Keratinocyte (primary cell): ENCODE results near the gene KCNA3. TPM values are rescaled to one million over a fixed set of nuclear protein-coding genes. Genes with fewer than 3 reads are reported as not detected.

ENCODE experiments used
- DNase-seq: peaks from one replicate; pipeline ENCODE4 v3.0.0-alpha.2; 2011; ENCODE audit warnings: low read depth, missing footprints, low spot score
- FAIRE-seq: peaks from 2 replicates; lab custom pipeline; 2011; peaks lifted over from hg19 to GRCh38; lab: Jason Lieb, UNC
- H2AFZ ChIP-seq: 2 replicates; pipeline ENCODE4 v1.6.0; 2012; ENCODE audit warnings: low read length, control low read depth, inconsistent platforms; ENCODE audit not compliant: control insufficient read depth
- H3K27ac ChIP-seq: 2 replicates; pipeline ENCODE4 v1.5.1; 2011; ENCODE audit warnings: low read length; ENCODE audit not compliant: control insufficient read depth, insufficient read depth
- H3K27me3 ChIP-seq: 3 replicates; pipeline ENCODE4 v1.6.0; 2011; ENCODE audit warnings: low read length; ENCODE audit not compliant: control insufficient read depth, insufficient read depth; ENCODE audit errors: extremely low read depth
- H3K36me3 ChIP-seq, 2 experiments: 2 replicates in 1 of 2; 3 replicates in 1 of 2; pipeline ENCODE4 v1.5.1; 2011; ENCODE audit warnings: low read length in 2 of 2, mild to moderate bottlenecking in 1 of 2; ENCODE audit not compliant: control insufficient read depth in 2 of 2, insufficient read depth in 2 of 2; ENCODE audit errors: extremely low read depth in 1 of 2
- H3K4me1 ChIP-seq: 3 replicates; pipeline ENCODE4 v1.5.1; 2011; ENCODE audit warnings: low read length; ENCODE audit not compliant: control insufficient read depth, insufficient read depth; ENCODE audit errors: extremely low read depth
- H3K4me2 ChIP-seq: 3 replicates; pipeline ENCODE4 v1.6.0; 2011; ENCODE audit warnings: low read depth, low read length; ENCODE audit not compliant: control insufficient read depth, insufficient read depth; ENCODE audit errors: extremely low read depth
- H3K4me3 ChIP-seq, 3 experiments: fragments of 200-600 bp in 1 of 3; sonication (generic) in 1 of 3; 2 replicates in 2 of 3; 3 replicates in 1 of 3; pipeline ENCODE4 v1.5.1; 2011 to 2016; ENCODE audit warnings: low read length in 3 of 3, mild to moderate bottlenecking in 3 of 3, control low read depth in 2 of 3, inconsistent platforms in 1 of 3, low read depth in 1 of 3, mixed read lengths in 1 of 3, mixed run types in 1 of 3, moderate library complexity in 1 of 3; ENCODE audit not compliant: control insufficient read depth in 2 of 3, insufficient read depth in 2 of 3; ENCODE audit errors: extremely low read depth in 1 of 3
- H3K79me2 ChIP-seq: 2 replicates; pipeline ENCODE4 v1.6.0; 2012; ENCODE audit warnings: low read length; ENCODE audit not compliant: control insufficient read depth, insufficient read depth
- H3K9ac ChIP-seq: 3 replicates; pipeline ENCODE4 v1.6.0; 2011; ENCODE audit warnings: low read length; ENCODE audit not compliant: control insufficient read depth, insufficient read depth; ENCODE audit errors: extremely low read depth
- H3K9me1 ChIP-seq: 3 replicates; pipeline ENCODE4 v1.6.0; 2011; ENCODE audit warnings: low read length; ENCODE audit not compliant: control insufficient read depth, insufficient read depth; ENCODE audit errors: extremely low read depth
- H3K9me3 ChIP-seq: 2 replicates; pipeline ENCODE4 v1.5.1; 2012; ENCODE audit warnings: low read depth, low read length; ENCODE audit not compliant: control insufficient read depth
- H4K20me1 ChIP-seq: 3 replicates; pipeline ENCODE4 v1.6.0; 2011; ENCODE audit warnings: low read length; ENCODE audit not compliant: control insufficient read depth, insufficient read depth; ENCODE audit errors: extremely low read depth
- CTCF ChIP-seq, 3 experiments: IDR thresholded peaks in 1 of 3; conservative IDR thresholded peaks in 1 of 3; optimal IDR thresholded peaks in 1 of 3; 2 replicates in 2 of 3; 3 replicates in 1 of 3; pipeline versions ENCODE3 to v1.5.1; 2011; ENCODE audit warnings: low read length in 3 of 3, mild to moderate bottlenecking in 3 of 3, moderate library complexity in 2 of 3, control low read depth in 1 of 3, inconsistent platforms in 1 of 3; ENCODE audit not compliant: insufficient read depth in 2 of 3; ENCODE audit errors: extremely low read depth in 1 of 3
- EZH2 ChIP-seq: IDR thresholded peaks from one replicate; pipeline ENCODE4 v1.6.1; 2012; ENCODE audit warnings: inconsistent platforms, mild to moderate bottlenecking, low read length, moderate library complexity
- dilution Hi-C: fragments of 300-500 bp; cut with MboI; formaldehyde crosslinking; loops from one replicate; pipeline ENCODE4 v1.7.0; 2020; ENCODE audit warnings: low sequenced_read_pairs; ENCODE audit not compliant: extremely low pct_ligation_motif_present
- polyA plus RNA-seq, 5 experiments: library from polyadenylated mRNA; depleted of rRNA in 3 of 5; stranded (reverse) in 3 of 5; stranded (forward) in 1 of 5; unstranded in 1 of 5; fragments of >200 nt; gene quantifications; 1 replicate in 1 of 5; 2 replicates in 3 of 5; 3 replicates in 1 of 5; pipeline versions ENCODE4 v1.2.1 to v1.2.3, GENCODE V29; 2011 to 2012; ENCODE audit warnings: missing spikeins in 2 of 5, low read depth in 1 of 5, low replicate concordance in 1 of 5

Gene KCNA3
- polyA plus RNA-seq, 1 donor (not counting 4 experiments of a cell fraction or from before 2014, with no cell fraction given): not detected

DNA sequence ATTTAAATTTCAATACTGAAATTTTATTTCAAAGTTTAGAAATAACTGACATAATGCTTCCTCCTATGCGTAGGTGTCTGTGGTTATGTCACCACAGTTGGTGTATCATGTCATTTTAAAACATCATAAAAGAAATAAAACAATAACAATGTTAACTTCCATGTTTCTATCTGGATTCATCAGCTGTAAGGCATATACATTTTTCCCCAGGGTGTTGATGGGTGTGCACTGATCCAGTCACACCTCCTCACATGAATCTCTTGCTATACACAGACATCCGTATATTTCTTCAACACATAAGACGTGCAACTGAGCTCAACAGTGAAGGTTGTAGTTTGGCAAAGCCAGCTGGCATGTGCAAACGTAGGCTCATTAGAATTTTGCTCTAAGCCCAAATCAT is 6.2 kb downstream of the KCNA3 start:
- TF ChIP-seq EZH2 (no peak), CTCF (optimal IDR thresholded peaks at IDR 0.05 in 1 of 3, IDR thresholded peaks at IDR 0.05 in 1 of 3, conservative IDR thresholded peaks at IDR 0.05 in 1 of 3; ENCODE audit: extremely low read depth in 1 of 3, insufficient read depth in 2 of 3, low read length in 3 of 3) (no peak)
- no peak for FAIRE-seq
- dilution Hi-C loops: no loop called here

DNA sequence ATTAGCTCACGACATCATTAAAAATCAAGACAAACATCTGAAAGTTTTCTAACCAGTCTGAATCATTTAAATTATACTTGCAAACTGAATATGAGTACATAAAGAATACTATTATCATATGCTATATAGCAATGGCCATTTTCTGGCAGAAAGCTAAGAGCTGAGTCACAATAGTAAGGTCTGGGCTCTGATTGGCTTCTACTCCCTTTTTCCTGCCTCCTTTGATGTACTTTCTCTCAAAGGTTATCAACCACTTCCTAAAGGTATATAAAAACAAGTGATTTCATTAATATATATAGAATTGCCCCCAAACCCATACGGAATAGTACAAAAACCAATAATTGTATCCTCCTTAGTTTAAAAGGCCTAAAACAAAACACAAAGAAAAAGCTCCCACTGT is 7.0 kb downstream of the KCNA3 start:
- Histone ChIP-seq H3K4me1 (no peaks in the 10 kb centered on the region), H3K36me3 (no peaks in the 10 kb centered on the region), H2AFZ (no peak overlapping the region), H3K79me2 (no peaks in the 10 kb centered on the region), H3K27ac (no peak overlapping the region), H3K9me1 (no peaks in the 10 kb centered on the region), H3K9me3 (no peaks in the 10 kb centered on the region), H4K20me1 (no peaks in the 10 kb centered on the region), H3K4me2 (no peak overlapping the region), H3K9ac (no peak overlapping the region), H3K27me3 (peaks cover 21% of the 10 kb centered on the region), H3K4me3 (no peak overlapping the region)
- dilution Hi-C loops: no loop called here
- FAIRE-seq (no peak), DNase-seq (no peak)
- TF ChIP-seq EZH2 (no peak), CTCF (optimal IDR thresholded peaks at IDR 0.05 in 1 of 3, IDR thresholded peaks at IDR 0.05 in 1 of 3, conservative IDR thresholded peaks at IDR 0.05 in 1 of 3; ENCODE audit: extremely low read depth in 1 of 3, insufficient read depth in 2 of 3, low read length in 3 of 3) (no peak)

More for the DNA sequence above, 6.2 kb downstream of the KCNA3 start:
- Histone ChIP-seq H3K9ac (no peak overlapping the region), H3K9me3 (peaks cover under 1% of the 10 kb centered on the region), H2AFZ (no peak overlapping the region), H3K27ac (no peak overlapping the region), H3K9me1 (no peaks in the 10 kb centered on the region), H3K36me3 (no peaks in the 10 kb centered on the region), H3K4me2 (no peak overlapping the region), H3K79me2 (no peaks in the 10 kb centered on the region), H3K4me3 (no peak overlapping the region), H3K4me1 (no peaks in the 10 kb centered on the region), H3K27me3 (peaks cover 28% of the 10 kb centered on the region), H4K20me1 (no peaks in the 10 kb centered on the region)
- DNase-seq: no peak
